ENCODE results near the gene NADSYN1.

The NADSYN1 gene

DNA sequence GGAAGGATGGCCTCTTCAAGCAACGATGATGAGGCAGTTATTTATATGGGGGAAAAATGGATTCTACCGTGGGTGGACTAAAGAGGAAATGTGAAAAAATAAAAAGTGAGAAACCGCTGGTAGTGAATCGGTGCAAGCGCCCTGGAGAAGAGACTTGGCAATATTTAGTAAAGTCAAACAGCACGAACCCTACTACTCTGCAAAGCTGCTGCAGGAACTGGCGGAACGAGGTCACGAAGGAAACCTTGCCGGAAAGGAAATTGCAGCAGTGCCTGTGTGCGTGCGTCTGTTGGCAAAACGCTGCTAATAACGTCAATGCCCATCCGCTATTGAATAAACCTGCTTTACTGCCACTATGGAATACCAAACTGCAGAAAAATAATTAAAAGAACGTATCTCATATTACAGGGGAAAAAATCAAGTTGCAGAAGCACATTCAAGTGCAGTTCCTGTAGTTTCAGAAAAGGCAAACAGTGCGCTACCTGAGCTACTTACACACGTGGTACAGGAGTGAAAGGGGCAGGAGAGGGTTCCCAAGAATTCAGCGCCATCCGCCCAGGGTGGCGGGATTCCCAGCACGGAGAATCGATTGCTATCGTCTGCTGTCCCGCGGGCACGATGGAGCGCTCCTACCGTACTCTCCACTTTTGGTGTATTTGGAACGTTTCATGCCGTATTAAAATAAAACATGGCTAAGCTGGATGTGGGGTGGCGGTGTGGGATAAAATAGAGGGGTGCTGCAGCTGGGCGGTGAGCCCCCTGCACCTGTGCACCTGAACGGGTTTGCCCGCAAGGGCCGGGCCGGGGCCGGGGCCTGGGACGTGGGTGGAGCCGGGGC lies 585 bp upstream of the NADSYN1 start:
- no peak for TF ChIP-seq CTCF (IDR thresholded peaks at IDR 0.05; ENCODE audit: insufficient read depth, low read length, missing control alignments)
- CTCF ChIA-PET, result no interaction called here
- no peak for DNase-seq (ENCODE audit: low read depth, low spot score)
- H3K4me3 ChIP-seq (ENCODE audit: low read depth, low read length), result peak overlapping the region; percentile 66
- POLR2A ChIA-PET, result interaction anchor here (0.6 kb wide), 2 partner anchors 15 to 517 kb away, joined by 3 read pairs; no protein-coding TSS in a partner anchor

DNA sequence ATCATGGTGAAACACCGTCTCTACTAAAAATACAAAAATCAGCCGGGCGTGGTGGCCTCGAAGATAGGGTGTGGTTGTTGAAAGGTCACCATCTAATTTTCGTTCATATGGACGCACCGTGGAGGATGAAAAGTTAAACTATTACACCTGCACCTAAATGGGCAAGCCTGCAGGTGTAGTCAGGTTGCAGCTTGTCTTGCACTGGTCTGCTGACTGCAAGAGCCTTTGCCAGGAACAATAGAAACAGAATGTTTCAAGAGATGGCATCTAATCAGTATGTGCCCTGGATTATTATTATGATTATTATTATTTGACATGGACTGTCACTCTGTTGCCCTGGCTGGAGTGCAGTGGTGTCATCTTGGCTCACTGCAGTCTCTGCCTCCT lies 908 bp downstream of the NADSYN1 start:
- POLR2A ChIA-PET, result no interaction called here
- no peak for TF ChIP-seq CTCF (IDR thresholded peaks at IDR 0.05; ENCODE audit: insufficient read depth, low read length, missing control alignments)
- CTCF ChIA-PET, result no interaction called here

DNA sequence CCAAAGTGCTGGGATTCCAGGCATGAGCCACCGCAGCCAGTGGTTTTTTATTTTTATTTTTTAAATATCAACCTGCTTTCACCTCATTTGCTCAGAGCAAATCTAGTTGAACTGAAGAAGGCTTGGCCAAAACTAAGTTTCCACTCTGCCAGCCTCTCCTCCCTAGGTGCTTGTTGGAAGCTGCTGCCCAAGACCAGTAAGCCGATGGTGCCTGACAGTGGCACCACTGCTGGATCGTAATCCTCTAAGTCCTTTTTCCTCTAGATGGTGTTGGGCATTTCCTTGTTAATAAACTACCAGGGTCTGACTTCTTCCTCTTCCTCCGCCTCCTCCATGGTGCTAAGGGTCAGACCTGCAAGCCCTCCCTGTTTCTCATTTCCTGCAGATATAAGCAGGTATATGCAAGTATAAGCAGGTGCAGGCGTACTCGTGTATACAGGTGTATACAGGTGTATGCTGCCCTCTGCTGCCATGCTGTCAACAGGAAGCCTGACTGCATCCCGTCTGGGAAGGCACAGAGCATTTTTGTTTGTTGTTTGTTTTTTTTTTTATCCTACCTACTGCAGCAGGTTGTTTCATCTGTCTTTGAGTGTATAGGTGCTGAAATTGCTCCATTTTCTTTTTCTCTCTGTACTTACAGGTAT lies 1.6 kb downstream of the NADSYN1 start:
- no peak overlapping the region for H3K4me3 ChIP-seq (ENCODE audit: low read depth, low read length)
- ChIA-PET POLR2A (no interaction called here), CTCF (no interaction called here)
- DNase-seq (ENCODE audit: low read depth, low spot score), result no peak
- TF ChIP-seq CTCF (IDR thresholded peaks at IDR 0.05; ENCODE audit: insufficient read depth, low read length, missing control alignments), result no peak

More for the DNA sequence above, 908 bp downstream of the NADSYN1 start:
- peak overlapping the region; percentile 95 for H3K4me3 ChIP-seq (ENCODE audit: low read depth, low read length)
- DNase-seq (ENCODE audit: low read depth, low spot score), result no peak

GRCh38 chr11:71456294-71456693 lies 3.3 kb downstream of the NADSYN1 start:
- no peak for DNase-seq (ENCODE audit: low read depth, low spot score)
- ChIA-PET CTCF (no interaction called here), POLR2A (no interaction called here)
- TF ChIP-seq CTCF (IDR thresholded peaks at IDR 0.05; ENCODE audit: insufficient read depth, low read length, missing control alignments), result no peak
- no peak overlapping the region for H3K4me3 ChIP-seq (ENCODE audit: low read depth, low read length)

- H3K4me3 ChIP-seq (ENCODE audit: low read depth, low read length), result no peak overlapping the region
- DNase-seq (ENCODE audit: low read depth, low spot score), result no peak
- CTCF ChIA-PET, result no interaction called here
- POLR2A ChIA-PET, result no interaction called here
- TF ChIP-seq CTCF (IDR thresholded peaks at IDR 0.05; ENCODE audit: insufficient read depth, low read length, missing control alignments), result no peak
These were observed 3.8 kb downstream of the NADSYN1 start for GRCh38 chr11:71456831-71457230.
